ENCODE results near the gene TLE3.

GRCh38 chr15:70113304-70113700 is 15.6 kb upstream of the TLE3 start:
- TF ChIP-seq YY1 (IDR thresholded peaks at IDR 0.05; ENCODE audit: insufficient read depth, insufficient read length) (no peak), ZNF274 (IDR thresholded peaks at IDR 0.05; ENCODE audit: low read depth, low read length) (no peak), SUZ12 (IDR thresholded peaks at IDR 0.05; ENCODE audit: extremely low read depth, insufficient read depth, insufficient read length) (no peak)
